CD4-positive, alpha-beta T cell treated with Interleukin-4 for 4 hours (primary cell): ENCODE data around the gene OR5AU1.

Source experiments
- DNase-seq: peaks from one replicate; pipeline ENCODE4 v3.0.0-alpha.2; 2020

Gene OR5AU1

DNA sequence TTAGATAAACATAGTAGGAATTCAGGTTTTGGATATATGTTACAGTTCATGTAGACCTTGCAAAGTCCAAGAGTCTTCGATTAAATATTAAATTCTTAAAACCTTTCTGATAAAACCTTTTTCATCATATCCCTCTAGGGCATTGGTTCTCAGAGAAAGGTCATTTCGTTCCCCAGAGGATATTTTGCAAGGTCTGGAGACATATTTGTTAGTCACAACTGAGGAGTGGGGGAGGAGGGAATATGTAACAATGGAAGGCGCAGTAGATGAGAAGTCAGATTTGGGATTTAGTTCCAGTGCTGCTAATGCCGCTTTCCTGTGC is 49.7 kb downstream of the OR5AU1 start:
- DNase-seq, result no peak

DNA sequence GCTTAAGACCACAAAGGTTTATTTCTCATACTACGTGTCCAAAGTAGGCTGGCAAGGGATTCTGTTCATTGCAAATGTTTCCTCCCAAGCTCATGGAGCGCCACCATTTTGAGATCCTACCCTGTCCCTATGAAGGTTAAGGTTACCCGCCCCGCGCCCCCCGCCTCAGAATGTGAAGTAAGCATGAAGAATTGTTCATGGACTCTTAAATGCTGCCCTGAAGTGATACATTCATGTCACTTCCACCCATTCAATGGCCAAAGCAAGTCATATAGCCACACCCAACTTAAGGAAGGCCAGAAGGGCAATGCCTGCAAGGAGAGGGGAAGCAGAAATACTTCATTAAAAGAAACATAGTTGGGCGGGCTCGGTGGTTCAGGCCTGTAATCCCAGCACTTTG is 50.8 kb downstream of the OR5AU1 start:
- no peak for DNase-seq
